NCI-H774 (cell line): ENCODE results near the gene BANK1.
A peak's percentile ranks its signal among the peaks of the same experiment; 100 is the strongest.

Source experiments
- DNase-seq: peaks from one replicate; lab custom pipeline; 2025; lab: John Stamatoyannopoulos, UW

BANK1 gene

GRCh38 chr4:102036619-102037376 is 246.3 kb downstream of the BANK1 start:
- DNase-seq, result peak; percentile 1

- DNase-seq, result no peak
Measured at GRCh38 chr4:102037566-102037965, 247.0 kb downstream of the BANK1 start.

DNA sequence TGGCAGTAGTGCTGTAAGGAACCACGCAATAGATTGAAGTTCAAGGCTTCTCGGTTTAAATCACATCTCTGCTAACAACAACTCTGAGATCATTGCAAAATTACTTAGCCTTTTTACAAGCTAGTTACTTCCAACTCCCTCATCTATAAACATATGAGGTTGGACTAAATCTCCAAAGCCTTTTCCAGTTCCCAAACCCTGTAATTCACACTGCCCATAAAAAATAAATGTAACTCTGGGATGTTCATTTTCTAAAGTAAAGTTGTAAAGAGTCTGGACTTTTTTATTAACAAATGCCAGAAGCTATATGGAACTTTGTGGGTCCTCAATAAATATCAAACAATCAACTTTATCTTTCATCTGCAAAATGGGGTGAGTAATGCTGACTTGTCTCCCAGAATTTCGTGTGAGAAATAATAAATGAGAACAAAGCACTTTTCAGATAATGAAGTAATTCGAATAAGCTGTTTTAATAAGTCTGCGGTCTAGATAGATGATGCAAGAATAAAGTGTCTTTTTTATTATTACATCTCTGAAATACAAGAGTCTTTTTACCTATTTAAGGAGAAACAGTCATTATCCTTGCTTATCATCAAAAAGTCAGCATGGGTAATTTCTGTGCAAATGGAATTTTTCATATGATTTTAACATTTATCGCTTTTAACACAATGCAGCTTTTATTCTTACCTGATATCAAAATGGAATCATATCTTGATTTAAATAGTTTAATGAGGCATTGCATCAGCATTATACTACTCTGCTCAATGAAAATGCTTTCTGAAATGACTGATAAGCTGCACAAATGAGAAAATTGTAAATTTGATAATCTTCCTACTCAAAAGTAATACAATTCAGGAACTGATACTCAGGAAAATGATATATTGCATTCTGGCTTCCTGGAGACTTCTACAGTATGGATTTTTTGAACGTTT is 252.6 kb downstream of the BANK1 start:
- no peak for DNase-seq

DNA sequence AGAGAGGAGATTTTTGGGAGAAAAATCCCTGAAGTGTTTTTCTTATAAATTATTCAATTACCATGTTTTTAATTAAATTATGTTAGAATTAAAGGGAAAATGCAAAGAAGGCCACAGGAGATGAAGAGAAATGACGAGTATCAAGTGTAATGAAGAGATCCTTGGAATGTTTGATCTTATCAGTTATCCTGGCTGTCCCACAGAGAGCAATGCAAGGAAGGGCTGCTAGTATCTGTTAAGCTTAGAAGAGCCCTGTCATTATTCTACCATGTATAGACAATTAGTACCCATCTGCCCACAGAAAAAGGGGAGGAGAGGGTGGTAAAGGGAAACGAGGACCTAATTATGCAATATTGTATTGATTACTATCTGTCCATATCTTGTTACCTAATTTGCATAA is 257.1 kb downstream of the BANK1 start:
- DNase-seq, result no peak

DNA sequence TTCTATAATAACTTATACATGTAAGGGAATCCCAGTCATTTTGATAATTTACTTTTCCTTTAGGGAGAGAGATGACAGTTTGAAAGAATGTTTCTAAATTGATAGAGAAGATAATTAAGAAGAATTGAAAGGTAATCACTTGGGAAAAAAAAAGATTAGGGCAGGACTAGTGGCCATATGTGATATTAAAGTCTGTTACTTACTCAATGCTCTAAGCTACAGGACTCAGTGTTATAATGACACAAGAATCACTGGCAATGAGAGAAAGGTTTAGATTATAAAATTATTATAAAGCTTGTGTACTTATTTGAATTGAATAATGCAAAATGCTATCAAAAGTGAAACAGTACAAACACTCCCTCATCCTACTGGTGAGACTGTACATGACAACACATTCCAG is 265.3 kb downstream of the BANK1 start:
- DNase-seq, result no peak

DNA sequence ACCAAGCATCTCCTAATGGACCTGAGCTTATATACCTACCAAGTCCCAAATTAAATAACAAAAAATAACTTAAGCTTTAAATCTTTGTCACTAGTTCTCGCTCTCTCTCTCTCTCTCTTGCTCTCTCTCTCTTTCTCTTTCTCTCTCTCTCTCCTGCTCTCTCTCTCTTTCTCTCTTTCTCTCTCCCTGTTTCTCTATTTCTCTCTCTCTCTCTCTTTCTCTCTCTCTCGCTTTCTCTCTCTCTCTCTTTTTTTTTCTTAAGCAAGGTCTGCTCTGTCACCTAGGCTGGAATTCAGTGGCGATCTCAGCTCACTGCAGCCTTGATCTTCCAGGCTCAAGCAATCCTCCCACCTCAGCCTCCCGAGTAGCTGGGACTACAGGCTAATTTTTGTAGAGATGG is 266.6 kb downstream of the BANK1 start:
- no peak for DNase-seq

GRCh38 chr4:102061133-102061532 is 270.6 kb downstream of the BANK1 start:
- DNase-seq, result no peak

- no peak for DNase-seq
Measured at GRCh38 chr4:102064747-102065442, 274.4 kb downstream of the BANK1 start.

DNA sequence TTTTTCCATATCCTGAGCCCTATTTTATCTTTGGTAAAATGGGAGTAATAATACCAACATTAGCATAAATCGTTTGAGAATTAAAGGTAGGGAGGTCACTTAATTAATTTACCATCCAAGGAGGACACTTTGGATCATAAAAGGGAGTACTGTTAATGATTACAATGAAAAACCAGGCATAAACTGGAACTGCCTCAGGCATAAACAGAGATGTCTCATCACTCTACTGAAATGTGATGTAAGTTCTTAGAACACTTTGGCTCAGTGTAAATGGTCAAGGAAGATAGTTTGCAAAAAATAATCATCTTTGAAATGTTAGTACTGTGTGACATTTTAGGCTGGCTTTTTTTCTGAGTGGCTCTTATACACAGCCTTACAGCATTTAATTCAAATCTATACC is 286.1 kb downstream of the BANK1 start:
- no peak for DNase-seq

GRCh38 chr4:102080184-102080583 is 289.7 kb downstream of the BANK1 start:
- no peak for DNase-seq

DNA sequence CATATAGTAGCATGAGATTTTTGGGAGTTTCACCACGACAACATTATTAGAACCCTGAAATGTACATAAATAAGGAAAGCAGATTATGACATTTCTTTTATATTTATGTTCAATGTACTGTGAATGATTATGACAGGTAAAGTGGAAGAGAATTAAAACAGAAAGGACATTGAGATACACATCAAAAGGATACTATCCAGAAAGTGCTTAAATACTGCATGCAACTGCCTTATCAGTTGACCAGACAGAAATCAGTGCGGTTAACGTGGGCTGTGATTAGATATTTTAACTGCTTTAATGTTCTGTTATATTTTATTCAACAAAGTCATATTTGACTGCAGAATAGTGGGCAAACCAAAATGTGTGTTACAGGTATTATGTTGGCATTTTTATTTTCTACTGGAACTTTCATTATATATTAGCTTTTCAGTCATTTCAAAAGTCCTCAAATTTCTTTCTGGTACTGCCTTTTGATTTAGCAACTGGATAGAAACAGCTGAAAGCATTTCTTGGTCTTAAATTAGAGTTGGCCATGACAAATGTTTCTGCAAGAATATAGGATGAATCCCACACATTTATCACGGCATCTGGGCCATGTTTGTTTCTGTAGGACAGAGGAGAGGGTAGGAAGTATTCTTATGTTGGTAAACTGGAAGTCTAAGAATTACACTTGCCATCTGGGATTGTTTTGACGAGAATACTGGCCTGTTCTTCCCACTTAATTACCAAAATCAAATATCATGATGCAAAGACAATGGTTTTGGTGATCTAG is 299.5 kb downstream of the BANK1 start:
- DNase-seq, result no peak

GRCh38 chr4:102091656-102092055 is 301.1 kb downstream of the BANK1 start:
- DNase-seq, result no peak

- no peak for DNase-seq
Measured at GRCh38 chr4:102094481-102094880, 304.0 kb downstream of the BANK1 start.

DNA sequence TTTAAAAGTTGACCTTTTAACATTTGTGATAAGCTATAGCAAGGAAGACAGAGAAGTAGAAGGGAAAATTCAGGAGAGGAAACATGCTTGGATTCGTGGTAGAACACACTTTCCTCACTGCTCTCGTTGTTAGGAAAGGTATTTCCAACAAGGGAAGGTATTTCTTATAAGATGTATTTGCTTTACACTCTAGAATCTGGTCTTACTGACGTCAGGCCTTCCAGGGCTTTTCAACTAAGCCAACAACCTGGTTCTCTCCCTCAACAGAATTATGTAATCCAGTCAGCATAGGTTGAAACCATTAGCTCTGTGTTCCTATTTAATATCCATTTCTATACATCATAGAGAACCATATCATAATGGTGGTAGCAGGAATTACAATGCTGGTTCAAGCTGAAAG is 312.8 kb downstream of the BANK1 start:
- DNase-seq, result no peak

GRCh38 chr4:102104278-102104677 is 313.7 kb downstream of the BANK1 start:
- no peak for DNase-seq

DNA sequence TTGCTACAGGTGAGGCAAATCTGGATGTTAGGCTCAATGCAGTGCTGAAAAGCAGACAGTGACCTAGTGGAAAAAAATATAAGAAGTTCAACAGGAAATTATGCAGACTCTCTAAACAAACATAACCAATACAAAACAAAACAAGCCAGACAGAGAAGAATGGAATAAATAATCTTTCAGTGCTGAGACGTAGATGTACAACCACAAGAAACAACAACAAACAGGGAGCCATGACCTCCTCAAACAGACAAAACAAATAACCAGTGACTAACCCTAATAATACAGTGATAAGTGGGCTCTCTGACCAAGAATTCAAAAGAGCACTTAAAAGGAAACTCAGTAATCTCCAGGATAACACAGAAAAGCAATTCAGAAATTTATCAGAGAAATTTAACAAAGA is 315.5 kb downstream of the BANK1 start:
- no peak for DNase-seq

DNA sequence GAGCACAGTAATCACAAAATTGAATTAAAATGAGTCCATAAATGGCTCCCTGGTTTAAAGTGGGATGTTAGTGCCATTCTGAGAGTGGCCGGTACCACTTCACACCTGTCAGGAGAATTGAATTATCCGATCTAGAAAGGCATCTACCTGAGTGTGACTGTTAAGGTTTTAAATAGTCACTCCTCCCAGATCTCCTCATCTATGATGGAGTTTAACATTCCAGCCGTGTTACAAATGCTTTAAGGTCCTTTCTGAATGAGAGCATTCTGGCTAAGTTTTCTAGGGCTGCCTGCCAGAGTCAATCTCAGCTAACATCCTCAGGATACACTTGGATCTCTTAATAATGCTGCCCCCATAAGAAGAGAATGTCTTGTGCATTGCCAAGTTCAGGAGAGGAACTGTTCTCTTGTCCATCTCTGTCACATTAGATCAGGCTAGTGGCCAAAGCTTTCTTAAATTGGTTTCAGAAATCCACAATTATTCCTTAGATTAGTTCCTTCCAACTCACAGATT is 323.6 kb downstream of the BANK1 start:
- no peak for DNase-seq

DNA sequence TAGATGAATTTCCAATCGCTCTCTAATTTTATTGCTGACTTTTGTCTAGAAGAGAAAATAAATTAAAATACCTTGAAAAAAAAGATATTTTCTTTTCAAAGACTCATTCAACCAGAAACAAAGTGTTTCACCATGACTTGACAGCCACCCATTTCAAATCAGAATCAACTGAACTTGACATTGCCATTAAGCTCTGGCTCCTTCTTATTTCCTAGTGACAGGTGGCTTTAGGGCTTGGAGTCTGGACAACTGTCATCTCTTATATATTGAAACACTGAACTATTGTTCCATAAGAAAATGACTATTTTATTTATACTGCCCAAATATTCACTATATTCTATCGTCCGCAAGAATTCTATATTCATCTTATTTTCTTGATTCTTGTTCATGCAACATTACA is 325.6 kb downstream of the BANK1 start:
- no peak for DNase-seq

- no peak for DNase-seq
Measured at GRCh38 chr4:102120846-102121245, 330.3 kb downstream of the BANK1 start.
